Gastrocnemius medialis (tissue), 4 donors: ENCODE data around the gene CENPB. TPM values are rescaled to one million over a fixed set of nuclear protein-coding genes. Genes with fewer than 3 reads are reported as not detected.

Experiments used
- ATAC-seq, 2 donors: fragments of 150-250 bp; one replicate each; pipeline ENCODE4 v1.9.1; 2016
- DNase-seq, 2 donors: peaks; one replicate each; pipeline ENCODE4 v3.0.0-alpha.2; 2019
- H3K27ac ChIP-seq, 4 donors: fragments of 200-600 bp; sonication (generic); 1 replicate in 1 of 4; 2 replicates in 3 of 4; pipeline ENCODE4 v1.5.1; 2016 to 2018; ENCODE audit warnings: mild to moderate bottlenecking in 2 of 4, moderate library complexity in 1 of 4
- H3K27me3 ChIP-seq, 3 donors: fragments of 200-600 bp; sonication (generic) in 2 of 3; 1 replicate in 1 of 3; 2 replicates in 2 of 3; pipeline versions ENCODE4 v1.5.1 to v1.6.0; 2016 to 2019; ENCODE audit warnings: mild to moderate bottlenecking in 1 of 3, moderate library complexity in 1 of 3
- H3K36me3 ChIP-seq, 2 donors: fragments of 200-600 bp; sonication (generic) in 1 of 2; one replicate each; pipeline ENCODE4 v1.5.1; 2017 to 2018
- H3K4me1 ChIP-seq, 2 donors: fragments of 200-600 bp; sonication (generic) in 1 of 2; one replicate each; pipeline ENCODE4 v1.5.1; 2016 to 2017; ENCODE audit warnings: mild to moderate bottlenecking in 2 of 2
- H3K4me3 ChIP-seq, 4 donors: fragments of 200-600 bp; sonication (generic) in 3 of 4; 1 replicate in 1 of 4; 2 replicates in 3 of 4; pipeline ENCODE4 v1.5.1; 2016 to 2019; ENCODE audit warnings: mild to moderate bottlenecking in 2 of 4
- H3K9me3 ChIP-seq, 3 donors: fragments of 200-600 bp; sonication (generic) in 2 of 3; 1 replicate in 1 of 3; 2 replicates in 2 of 3; pipeline ENCODE4 v1.5.1; 2016 to 2019
- CTCF ChIP-seq, 5 experiments: fragments of 450-650 bp in 3 of 5; fragments of 200-600 bp in 2 of 5; sonication (generic) in 2 of 5; IDR thresholded peaks in 4 of 5; conservative IDR thresholded peaks in 1 of 5; 1 replicate in 4 of 5; 2 replicates in 1 of 5; pipeline ENCODE4 v1.5.1; 2016 to 2019; ENCODE audit warnings: antibody characterized with exemption in 5 of 5, mild to moderate bottlenecking in 3 of 5, moderate library complexity in 3 of 5
- POLR2A ChIP-seq, 2 donors: fragments of 450-650 bp; IDR thresholded peaks; one replicate each; pipeline ENCODE4 v1.6.1; 2017; ENCODE audit warnings: antibody characterized with exemption in 2 of 2, mild to moderate bottlenecking in 2 of 2, moderate library complexity in 2 of 2
- in situ Hi-C, 4 donors: fragments of 200-750 bp; cut with MboI; loops; one replicate each; pipeline versions ENCODE4 v1.15.0 to v1.8.0; 2017; ENCODE audit warnings: low sequenced_read_pairs in 4 of 4
- intact Hi-C: fragments of 100-400 bp; cut with DNase I; formaldehyde crosslinking; loops from one replicate; pipeline ENCODE4 v1.15.1; 2023; ENCODE audit warnings: low total_unique reads
- total RNA-seq, 4 donors: library from RNA; depleted of rRNA; stranded (reverse); fragments of >200 nt; gene quantifications; one replicate each; pipeline versions ENCODE4 v1.1.0 to v1.2.3, GENCODE V29; 2016

CENPB gene
- total RNA-seq, 4 donors from 2014 or later, result 67.5 to 186 (median 143) TPM

- peaks cover 12 to 23% of the 10 kb centered on the region in 2 donors for H3K4me1 ChIP-seq
- peak overlapping the region in 3 of 4 donors; percentile 35 to 46 (median 44) for H3K27ac ChIP-seq
- in situ Hi-C loops, result loop anchor here in 1 of 4 donors (25.0 kb wide), 1 partner anchor 323 kb away; no protein-coding TSS in a partner anchor
Observed at GRCh38 chr20:3764659-3765058, 21.9 kb downstream of the CENPB start.

GRCh38 chr20:3763671-3764601 lies 22.6 kb downstream of the CENPB start:
- no peaks in the 10 kb centered on the region for H3K36me3 ChIP-seq
- TF ChIP-seq POLR2A (IDR thresholded peaks at IDR 0.05) (no peak), CTCF (IDR thresholded peaks at IDR 0.05 in 4 of 5, conservative IDR thresholded peaks at IDR 0.05 in 1 of 5) (no peak)
- H3K9me3 ChIP-seq, result no peaks in the 10 kb centered on the region
- peaks cover 10 to 22% of the 10 kb centered on the region in 2 donors for H3K4me1 ChIP-seq
- no peak overlapping the region for H3K4me3 ChIP-seq
- no peak for DNase-seq
- in situ Hi-C loops (loop anchor here in 1 of 4 donors (25.0 kb wide), 1 partner anchor 323 kb away; no protein-coding TSS in a partner anchor), intact Hi-C loops (loop anchor here (10.0 kb wide), 1 partner anchor 359 kb away; the partner anchor contains the start of gene DNAAF9)
- H3K27me3 ChIP-seq, result no peaks in the 10 kb centered on the region
- no peak for ATAC-seq
- peak overlapping the region in 2 of 4 donors; percentile 44 to 46 for H3K27ac ChIP-seq

More at GRCh38 chr20:3764659-3765058, 21.9 kb downstream of the CENPB start:
- Histone ChIP-seq H3K36me3 (no peaks in the 10 kb centered on the region), H3K4me3 (no peak overlapping the region), H3K9me3 (no peaks in the 10 kb centered on the region), H3K27me3 (no peaks in the 10 kb centered on the region)
- no peak for TF ChIP-seq CTCF (IDR thresholded peaks at IDR 0.05 in 4 of 5, conservative IDR thresholded peaks at IDR 0.05 in 1 of 5)
- TF ChIP-seq POLR2A (IDR thresholded peaks at IDR 0.05), result no peak
- ATAC-seq (no peak), DNase-seq (no peak)
- intact Hi-C loops, result loop anchor here (5.0 to 10.0 kb wide), 2 partner anchors 87 to 360 kb away; partner anchors contain the start of gene DNAAF9

GRCh38 chr20:3760655-3761348 lies 25.7 kb downstream of the CENPB start:
- intact Hi-C loops, result loop anchor here (10.0 kb wide), 1 partner anchor 356 kb away; the partner anchor contains the start of gene DNAAF9
- no peak for ATAC-seq

More at GRCh38 chr20:3760655-3761348, 25.7 kb downstream of the CENPB start:
- Histone ChIP-seq H3K4me3 (no peak overlapping the region), H3K36me3 (no peaks in the 10 kb centered on the region), H3K4me1 (no peaks in the 10 kb centered on the region), H3K27ac (peak overlapping the region in 1 of 4 donors; percentile 22), H3K27me3 (no peaks in the 10 kb centered on the region), H3K9me3 (no peaks in the 10 kb centered on the region)
- in situ Hi-C loops, result loop anchor here in 1 of 4 donors (25.0 kb wide), 1 partner anchor 326 kb away; no protein-coding TSS in a partner anchor
- TF ChIP-seq CTCF (IDR thresholded peaks at IDR 0.05 in 4 of 5, conservative IDR thresholded peaks at IDR 0.05 in 1 of 5) (no peak), POLR2A (IDR thresholded peaks at IDR 0.05) (no peak)
- DNase-seq, result no peak
